ELF-1 (cell line): ENCODE results near the gene PITPNM1.
A peak's percentile ranks its signal among the peaks of the same experiment; 100 is the strongest.
"Not testable (repeated sequence)": the region's sequence is repeated elsewhere in the genome, so short reads cannot be mapped to it uniquely, and the experiment has no call there.

ENCODE experiments used
- DNase-seq: peaks from one replicate; pipeline ENCODE4 v3.0.0-alpha.2; 2016; ENCODE audit warnings: low read depth, low spot score

The PITPNM1 gene

DNA sequence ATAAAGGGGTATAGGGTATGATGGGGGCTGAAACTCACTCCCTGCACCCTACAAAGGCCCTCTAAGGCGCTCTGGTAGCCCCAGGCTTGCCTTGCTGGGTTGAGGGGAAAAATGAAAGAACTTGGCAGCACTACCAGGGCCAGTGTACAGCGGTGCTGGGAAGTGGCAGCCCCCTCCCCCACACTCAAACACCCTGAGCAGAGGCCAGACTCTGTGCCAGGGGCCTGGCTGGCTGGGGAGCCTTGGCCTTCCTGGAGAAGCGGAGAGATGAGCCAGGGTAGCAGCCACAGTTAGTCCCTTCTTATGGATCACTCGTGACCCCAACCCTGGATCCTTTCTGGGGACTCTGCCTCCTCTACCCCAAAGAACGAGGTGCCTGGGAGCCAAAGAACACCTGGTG, 38.8 kb downstream of the PITPNM1 start:
- DNase-seq: no peak

DNA sequence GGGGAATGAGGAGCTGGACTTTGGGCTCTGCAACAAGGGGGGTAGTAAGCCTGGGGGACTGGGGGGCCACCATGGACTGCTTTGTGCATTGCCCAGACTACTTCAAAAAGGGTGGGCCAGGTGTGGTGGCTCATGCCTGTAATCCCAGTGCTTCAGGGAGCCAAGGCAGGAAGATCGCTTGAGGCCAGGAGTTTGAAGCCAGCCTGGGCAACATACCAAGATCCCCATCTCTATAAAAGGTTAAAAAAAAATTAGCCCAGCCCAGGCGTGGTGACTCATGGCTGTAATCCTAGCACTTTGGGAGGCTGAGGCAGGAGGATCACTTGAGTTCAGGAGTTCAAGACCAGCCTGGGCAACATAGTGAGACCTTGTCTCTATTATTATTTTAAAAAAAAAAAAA, 39.6 kb downstream of the PITPNM1 start:
- not testable (repeated sequence) for DNase-seq

DNA sequence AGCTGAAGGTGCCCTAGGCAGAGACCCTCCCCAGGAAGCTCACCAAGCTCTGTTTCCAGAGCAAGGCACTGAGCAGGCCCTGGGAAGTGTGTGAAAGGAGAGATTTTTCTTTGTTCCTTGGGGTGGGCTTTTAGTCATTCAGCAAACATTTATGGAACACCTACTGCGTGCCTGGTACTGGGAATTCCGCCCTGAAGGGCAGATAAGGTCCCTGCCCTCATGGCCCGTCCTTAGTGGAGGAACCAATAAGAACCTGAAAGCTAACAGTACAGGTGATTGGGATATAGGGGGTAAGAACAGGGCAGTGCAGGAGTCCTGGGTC, 40.0 kb downstream of the PITPNM1 start:
- peak; percentile 40 for DNase-seq

DNA sequence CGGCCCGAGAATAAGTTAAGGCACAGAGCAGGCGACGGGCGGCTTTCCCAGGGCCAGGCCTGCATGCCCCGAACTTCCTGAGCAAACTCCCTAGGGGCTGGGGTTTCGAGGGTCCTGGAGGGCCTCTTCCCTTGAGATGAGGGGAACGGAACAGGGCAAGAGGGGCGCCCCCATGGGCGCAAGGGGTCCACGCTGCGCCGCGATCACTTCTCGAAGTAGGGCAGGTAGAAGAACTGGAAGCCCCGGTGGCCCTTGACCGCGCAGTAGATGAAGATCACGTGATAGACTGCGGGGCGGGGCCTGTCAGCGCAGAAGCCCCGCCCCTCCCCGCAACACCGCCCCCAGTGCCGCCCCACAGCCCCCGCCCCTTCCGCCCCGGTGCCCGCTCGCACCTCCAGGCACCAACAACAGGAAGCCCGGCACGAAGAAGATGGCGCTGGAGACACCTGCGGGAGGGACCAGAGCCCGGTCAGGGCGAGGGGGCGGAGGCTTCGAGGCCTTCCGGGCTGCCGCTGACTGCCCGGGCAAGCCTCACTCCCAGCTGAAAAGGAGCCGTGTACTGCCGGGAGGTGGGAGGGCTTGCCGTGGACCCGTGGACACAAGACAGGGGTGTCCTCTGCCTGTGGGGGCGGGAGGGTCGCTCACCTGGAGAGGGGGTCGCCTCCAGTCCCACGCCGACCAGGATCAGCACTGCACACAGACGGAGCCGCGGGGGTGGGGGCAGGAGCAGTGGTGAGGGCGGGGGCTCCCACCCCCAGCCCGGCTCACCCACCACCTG, 40.6 kb downstream of the PITPNM1 start:
- DNase-seq: peak; percentile 82

- DNase-seq: peak; percentile 45
These were observed 41.3 kb downstream of the PITPNM1 start for GRCh38 chr11:67463680-67464410.

DNA sequence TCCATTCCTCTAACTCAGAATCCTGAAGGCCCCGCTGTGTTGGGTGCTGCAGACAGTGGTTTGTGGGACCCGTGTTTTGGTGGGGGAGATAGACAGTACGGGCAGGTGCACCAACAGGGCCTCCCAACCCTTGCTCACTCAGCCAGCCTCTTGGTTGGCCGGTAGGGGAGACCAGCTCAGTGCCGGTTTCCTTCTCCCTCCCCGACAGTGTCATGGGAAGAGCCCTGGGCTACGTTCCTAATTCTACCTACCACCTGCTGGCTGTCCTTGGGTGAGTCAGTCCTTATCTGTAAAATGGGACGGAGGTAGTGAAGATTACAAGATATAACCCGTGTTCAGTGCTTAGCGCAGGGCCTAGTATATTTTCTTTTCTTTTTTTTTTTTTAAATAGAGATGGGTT, 42.0 kb downstream of the PITPNM1 start:
- DNase-seq: peak; percentile 35

- no peak for DNase-seq
These were observed 46.9 kb downstream of the PITPNM1 start for GRCh38 chr11:67458266-67458665.

DNA sequence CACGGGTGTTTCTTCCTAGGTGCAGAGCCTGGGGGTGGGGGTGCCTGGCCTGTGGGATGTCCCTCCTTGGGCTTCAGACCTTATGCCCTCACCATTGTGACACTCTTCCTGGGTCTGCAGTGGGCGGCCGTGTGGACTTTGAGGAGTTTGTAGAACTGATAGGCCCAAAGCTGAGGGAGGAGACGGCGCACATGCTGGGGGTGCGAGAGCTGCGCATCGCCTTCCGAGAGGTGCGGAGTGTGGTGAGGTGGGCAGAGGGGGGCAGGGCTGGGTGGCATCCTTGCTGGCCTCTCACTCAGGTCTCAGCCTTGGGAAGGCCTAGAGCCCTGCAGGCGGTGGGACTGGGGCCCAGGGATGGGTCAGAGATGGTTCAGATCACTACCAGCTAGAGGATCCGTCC, 47.7 kb downstream of the PITPNM1 start:
- no peak for DNase-seq

- DNase-seq: no peak
These were observed 49.0 kb downstream of the PITPNM1 start for GRCh38 chr11:67456068-67456705.

DNA sequence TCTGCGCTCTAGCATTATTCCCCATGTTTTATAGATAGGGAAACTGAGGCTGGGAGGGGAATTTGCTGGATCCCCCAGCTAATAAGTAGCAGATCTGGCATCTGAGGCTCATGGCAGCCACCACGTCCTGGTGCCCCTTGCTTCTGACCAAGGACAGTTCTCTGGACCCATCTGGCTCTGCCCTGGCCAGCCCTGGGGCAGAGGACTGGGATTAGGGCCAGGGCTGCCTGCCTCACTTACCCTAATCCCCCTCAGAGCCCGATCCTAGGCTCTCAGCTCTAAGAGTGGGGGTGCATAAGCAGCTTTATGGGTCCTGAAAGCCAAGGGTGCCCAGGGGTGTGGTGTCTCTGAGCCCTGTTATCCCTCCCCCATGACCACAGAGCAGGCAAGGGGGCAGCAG, 50.1 kb downstream of the PITPNM1 start, which contains the start of gene CABP4:
CABP4 (plus strand) TSS at position 301 of the 400 bp plus-strand sequence; CDS start at position 371, 70 bp downstream.
- no peak for DNase-seq

DNA sequence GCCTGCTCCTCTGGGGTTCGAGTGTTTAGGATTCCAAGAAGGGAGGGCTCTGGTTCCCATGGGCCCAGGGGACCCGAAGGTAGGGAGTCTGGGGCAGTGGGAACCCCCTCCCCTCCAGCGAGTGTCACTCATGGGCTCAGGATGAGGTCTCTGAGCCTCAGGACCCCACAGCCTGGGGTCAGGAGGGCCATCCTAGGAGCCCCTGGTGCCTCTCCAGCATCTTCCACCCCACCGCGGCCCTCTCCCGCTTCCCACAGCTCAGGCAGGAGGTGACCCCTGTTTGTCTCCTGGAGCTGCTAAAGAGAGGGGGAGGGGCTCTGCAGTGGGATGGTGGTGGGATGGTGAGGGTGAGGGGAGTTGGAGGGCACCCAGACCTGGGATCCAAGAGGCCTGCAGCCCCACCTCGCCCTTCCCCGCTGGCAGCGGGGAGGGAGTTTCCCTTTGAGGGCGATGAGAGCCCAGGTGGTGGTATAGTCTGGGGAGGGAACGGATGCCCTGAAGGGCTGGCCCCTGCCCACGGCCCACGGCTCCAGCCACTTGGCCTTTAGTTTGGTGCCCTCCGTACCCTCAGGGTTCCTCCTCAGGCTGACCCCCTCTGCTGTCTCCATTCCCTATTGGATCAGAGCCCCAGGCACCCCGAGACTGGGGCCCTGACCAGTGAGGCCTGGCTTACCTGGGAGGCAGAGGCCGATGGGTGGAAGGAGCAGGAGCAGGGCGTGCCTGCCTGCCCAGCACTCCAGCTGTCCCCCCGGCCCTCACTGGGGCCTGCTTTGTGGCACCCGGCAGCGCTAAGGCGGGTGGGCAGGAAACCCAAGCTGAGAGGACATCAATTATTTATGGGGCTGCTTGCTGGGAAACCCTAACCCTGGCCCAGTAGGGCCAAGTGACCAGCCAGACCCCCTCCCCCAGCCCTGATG, 51.1 kb downstream of the PITPNM1 start:
- DNase-seq: no peak

DNA sequence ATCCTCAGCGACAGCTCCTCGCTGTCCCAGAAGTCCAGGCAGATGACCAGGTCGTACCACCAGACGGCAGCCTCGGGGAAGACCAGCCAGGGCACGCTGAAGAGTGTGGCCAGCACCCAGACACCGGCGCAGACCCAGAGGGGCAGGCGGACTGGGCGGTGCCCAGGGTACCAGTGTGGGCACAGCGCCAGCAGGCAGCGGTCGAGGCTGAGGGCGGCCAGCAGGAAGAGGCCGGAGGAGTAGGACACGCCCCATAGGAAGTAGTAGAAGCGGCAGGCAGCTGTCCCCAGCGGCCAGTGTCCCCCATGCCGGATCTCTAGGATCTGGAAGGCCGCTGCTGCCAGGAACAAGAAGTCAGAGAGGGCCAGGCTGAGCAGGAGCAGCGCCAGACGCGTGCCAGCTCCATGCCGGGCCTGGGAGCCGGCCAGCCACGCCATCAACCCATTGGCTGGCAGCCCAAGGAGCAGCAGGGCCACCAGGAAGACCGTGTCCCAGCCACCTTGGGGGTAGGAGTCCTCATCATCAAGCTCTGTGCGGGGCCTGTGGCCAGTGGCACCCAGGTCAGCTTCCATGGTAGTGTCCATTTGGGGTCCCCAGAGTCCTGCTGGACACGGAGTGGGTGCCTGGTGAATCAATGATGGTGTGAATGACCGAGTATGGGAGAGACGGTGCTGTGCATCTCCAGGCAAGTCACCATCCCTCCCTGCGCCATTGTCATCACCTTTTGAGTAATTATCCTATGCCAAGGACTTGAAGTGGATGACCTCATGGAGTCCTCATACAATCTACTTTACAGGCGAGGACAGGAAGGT, 52.8 kb downstream of the PITPNM1 start, which contains the start of gene GPR152:
GPR152 (minus strand) TSS at position 589 of the 812 bp plus-strand sequence; CDS start at position 584, 5 bp downstream.
- no peak for DNase-seq

DNA sequence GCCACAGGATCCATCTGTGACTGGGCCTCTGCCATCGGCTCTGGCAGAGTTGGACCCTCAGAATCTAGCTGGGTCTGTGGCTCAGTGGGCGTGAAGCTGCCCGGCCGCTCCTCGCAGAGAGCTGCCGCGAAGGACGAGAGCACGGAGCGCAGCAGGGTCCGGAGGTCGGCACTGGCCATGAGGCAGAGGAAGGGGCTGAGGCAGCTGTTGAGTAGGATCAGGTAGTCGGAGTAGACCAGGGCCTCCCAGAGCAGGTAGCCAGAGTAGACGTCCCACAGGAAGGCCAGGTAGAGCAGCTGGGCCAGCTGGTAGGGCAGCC, 53.5 kb downstream of the PITPNM1 start:
- DNase-seq: no peak

GRCh38 chr11:67450796-67451657, 54.1 kb downstream of the PITPNM1 start:
- DNase-seq: no peak

GRCh38 chr11:67449116-67449844, 55.9 kb downstream of the PITPNM1 start:
- DNase-seq: no peak

GRCh38 chr11:67448220-67448609, 56.9 kb downstream of the PITPNM1 start:
- no peak for DNase-seq

DNA sequence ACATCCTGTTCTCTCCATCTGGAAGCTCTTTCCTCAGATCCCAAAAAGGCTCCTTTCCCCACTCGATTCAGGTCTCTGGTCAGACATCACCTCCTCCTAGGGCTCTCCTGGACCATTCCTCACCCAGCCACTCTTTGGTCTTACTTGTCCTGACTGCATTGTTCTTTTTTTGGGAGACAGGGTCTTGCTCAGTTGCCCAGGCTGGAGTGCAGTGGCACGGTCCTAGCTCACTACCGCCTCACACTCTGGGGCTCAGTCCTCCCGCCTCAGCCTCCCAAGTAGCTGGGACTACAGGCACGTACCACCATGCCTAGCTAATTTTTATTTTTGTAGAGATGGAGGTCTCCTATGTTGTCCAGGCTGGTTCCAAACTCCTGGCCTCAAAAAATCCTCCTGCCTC, 59.6 kb downstream of the PITPNM1 start:
- no peak for DNase-seq

GRCh38 chr11:67442504-67443404, 62.4 kb downstream of the PITPNM1 start:
- DNase-seq: no peak
